ENCODE data around the gene DNAJC22. TPM values are rescaled to one million over a fixed set of nuclear protein-coding genes. Genes with fewer than 3 reads are reported as not detected.

Gene DNAJC22
- total RNA-seq, 1 experiment from 2014 or later: 27.7 TPM

DNA sequence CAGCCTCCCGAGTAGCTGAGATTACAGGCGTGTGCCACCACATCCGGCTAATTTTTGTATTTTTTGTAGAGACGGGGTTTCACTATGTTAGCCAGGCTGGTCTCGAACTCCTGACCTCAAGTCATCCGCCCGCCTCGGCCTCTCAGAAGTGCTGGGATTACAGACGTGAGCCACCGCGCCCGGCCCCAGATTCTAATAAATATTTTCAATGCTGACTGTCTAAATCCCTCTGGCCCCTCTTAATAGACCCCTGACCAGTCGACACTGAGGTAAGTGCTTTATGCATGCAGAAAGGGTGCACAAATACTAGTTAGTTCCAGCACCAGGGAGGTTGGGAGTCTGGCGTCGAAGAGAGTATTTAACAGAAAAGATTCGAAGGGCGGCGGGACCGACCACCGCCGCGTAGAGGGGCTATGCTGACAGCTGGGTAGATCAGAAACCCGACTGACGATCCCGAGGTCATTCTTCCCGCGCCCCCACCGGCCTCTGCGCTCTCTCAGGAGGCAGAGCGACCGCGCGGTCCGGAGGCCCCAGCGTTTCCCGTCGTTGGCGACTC is 19.5 kb downstream of the DNAJC22 start:
- ChIA-PET CTCF (interaction anchor here (1.0 to 2.6 kb wide), 7 partner anchors 8 to 187 kb away, joined by 4 to 28 read pairs (median 8); no protein-coding TSS in a partner anchor), RAD21 (ENCODE audit: low non-redundant PET in 1 of 2, low total read pairs in 2 of 2, uncharacterized antibody in 2 of 2, unreplicated experiment in 2 of 2) (interaction anchor here (0.6 to 1.7 kb wide), 6 partner anchors 8 to 166 kb away, joined by 3 to 7 read pairs (median 4); no protein-coding TSS in a partner anchor), POLR2A (interaction anchor here (0.9 to 1.9 kb wide), 15 partner anchors 8 to 232 kb away, joined by 3 to 16 read pairs (median 5); partner anchors contain the start of gene TROAP)
- DNase-seq (ENCODE audit: low read depth, low spot score): no peak
- peak; percentile 28 for ATAC-seq
- Histone ChIP-seq H3K9ac (ENCODE audit: low read length) (peak overlapping the region; percentile 92), H3K4me1 (ENCODE audit: control insufficient read depth in 1 of 2, insufficient read depth in 2 of 2, low read length in 2 of 2) (peaks cover 38 to 52% of the 10 kb centered on the region in 2 experiments), H3K36me3 (ENCODE audit: control insufficient read depth in 1 of 2, insufficient read depth in 2 of 2, low read length in 2 of 2) (no peaks in the 10 kb centered on the region), H3K27ac (ENCODE audit: low read depth, low read length) (peak overlapping the region; percentile 99), H3K79me2 (ENCODE audit: insufficient read depth, low read length) (peaks cover 45% of the 10 kb centered on the region), H3K9me2 (ENCODE audit: insufficient read depth) (no peaks in the 10 kb centered on the region), H3K9me3 (ENCODE audit: control insufficient read depth in 1 of 2, insufficient read depth in 1 of 2, low read depth in 1 of 2, low read length in 2 of 2) (no peaks in the 10 kb centered on the region), H3K27me3 (ENCODE audit: insufficient read depth, low read length) (no peaks in the 10 kb centered on the region), H3K4me2 (ENCODE audit: low read length) (peak overlapping the region; percentile 71), H3K4me3 (replicated peaks in 1 of 2; ENCODE audit: low read depth in 1 of 2, low read length in 2 of 2) (peak overlapping the region; percentile 65 to 71), H4K20me1 (ENCODE audit: insufficient read depth) (peaks cover 5% of the 10 kb centered on the region; the same call in 1 of the 2 replicates), H2AFZ (ENCODE audit: low read depth, low read length, poor library complexity, severe bottlenecking) (no peak overlapping the region)
- no TSS peak for BruUV-seq (replicated peaks)
- intact Hi-C loops (cut with micrococcal nuclease): loop anchor here (2.0 kb wide), 1 partner anchor 149 kb away; no protein-coding TSS in a partner anchor
- no peak for TF ChIP-seq JUND (IDR thresholded peaks at IDR 0.05)
- no peak for TF ChIP-seq EGR1 (IDR thresholded peaks at IDR 0.05; ENCODE audit: low read depth)
- TF ChIP-seq, protein P1, sequence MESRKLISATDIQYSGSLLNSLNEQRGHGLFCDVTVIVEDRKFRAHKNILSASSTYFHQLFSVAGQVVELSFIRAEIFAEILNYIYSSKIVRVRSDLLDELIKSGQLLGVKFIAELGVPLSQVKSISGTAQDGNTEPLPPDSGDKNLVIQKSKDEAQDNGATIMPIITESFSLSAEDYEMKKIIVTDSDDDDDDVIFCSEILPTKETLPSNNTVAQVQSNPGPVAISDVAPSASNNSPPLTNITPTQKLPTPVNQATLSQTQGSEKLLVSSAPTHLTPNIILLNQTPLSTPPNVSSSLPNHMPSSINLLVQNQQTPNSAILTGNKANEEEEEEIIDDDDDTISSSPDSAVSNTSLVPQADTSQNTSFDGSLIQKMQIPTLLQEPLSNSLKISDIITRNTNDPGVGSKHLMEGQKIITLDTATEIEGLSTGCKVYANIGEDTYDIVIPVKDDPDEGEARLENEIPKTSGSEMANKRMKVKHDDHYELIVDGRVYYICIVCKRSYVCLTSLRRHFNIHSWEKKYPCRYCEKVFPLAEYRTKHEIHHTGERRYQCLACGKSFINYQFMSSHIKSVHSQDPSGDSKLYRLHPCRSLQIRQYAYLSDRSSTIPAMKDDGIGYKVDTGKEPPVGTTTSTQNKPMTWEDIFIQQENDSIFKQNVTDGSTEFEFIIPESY (IDR thresholded peaks at IDR 0.05; ENCODE audit: extremely low read depth, insufficient replicate concordance, low read length): no peak
- no peak for TF ChIP-seq ZFX (IDR thresholded peaks at IDR 0.05)
- no peak for TF ChIP-seq CBX3 (IDR thresholded peaks at IDR 0.05; ENCODE audit: low read depth)
- TF ChIP-seq SIN3A (IDR thresholded peaks at IDR 0.05; ENCODE audit: low read depth): no peak
- TF ChIP-seq RAD21 (IDR thresholded peaks at IDR 0.05; ENCODE audit: low read depth): no peak
- no peak for TF ChIP-seq ELF1 (IDR thresholded peaks at IDR 0.05; ENCODE audit: borderline replicate concordance, low read depth)
- TF ChIP-seq, protein P2, sequence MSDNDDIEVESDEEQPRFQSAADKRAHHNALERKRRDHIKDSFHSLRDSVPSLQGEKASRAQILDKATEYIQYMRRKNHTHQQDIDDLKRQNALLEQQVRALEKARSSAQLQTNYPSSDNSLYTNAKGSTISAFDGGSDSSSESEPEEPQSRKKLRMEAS (IDR thresholded peaks at IDR 0.05): no peak; the same call in 1 of the 2 replicates
- no peak for TF ChIP-seq POLR2AphosphoS5 (IDR thresholded peaks at IDR 0.05; ENCODE audit: low read depth, low read length)
- TF ChIP-seq FOSL1 (IDR thresholded peaks at IDR 0.05; ENCODE audit: low read depth): no peak
- TF ChIP-seq EZH2 (IDR thresholded peaks at IDR 0.05): no peak
- no peak for TF ChIP-seq ZNF274 (IDR thresholded peaks at IDR 0.05; ENCODE audit: low read depth, low read length)
- TF ChIP-seq, protein P3, sequence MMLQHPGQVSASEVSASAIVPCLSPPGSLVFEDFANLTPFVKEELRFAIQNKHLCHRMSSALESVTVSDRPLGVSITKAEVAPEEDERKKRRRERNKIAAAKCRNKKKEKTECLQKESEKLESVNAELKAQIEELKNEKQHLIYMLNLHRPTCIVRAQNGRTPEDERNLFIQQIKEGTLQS (IDR thresholded peaks at IDR 0.05): no peak
- TF ChIP-seq SRF (IDR thresholded peaks at IDR 0.05; ENCODE audit: low read depth): no peak
- TF ChIP-seq YY1 (IDR thresholded peaks at IDR 0.05; ENCODE audit: extremely low read depth, insufficient replicate concordance, low read depth, low read length): no peak
- TF ChIP-seq, protein P4, sequence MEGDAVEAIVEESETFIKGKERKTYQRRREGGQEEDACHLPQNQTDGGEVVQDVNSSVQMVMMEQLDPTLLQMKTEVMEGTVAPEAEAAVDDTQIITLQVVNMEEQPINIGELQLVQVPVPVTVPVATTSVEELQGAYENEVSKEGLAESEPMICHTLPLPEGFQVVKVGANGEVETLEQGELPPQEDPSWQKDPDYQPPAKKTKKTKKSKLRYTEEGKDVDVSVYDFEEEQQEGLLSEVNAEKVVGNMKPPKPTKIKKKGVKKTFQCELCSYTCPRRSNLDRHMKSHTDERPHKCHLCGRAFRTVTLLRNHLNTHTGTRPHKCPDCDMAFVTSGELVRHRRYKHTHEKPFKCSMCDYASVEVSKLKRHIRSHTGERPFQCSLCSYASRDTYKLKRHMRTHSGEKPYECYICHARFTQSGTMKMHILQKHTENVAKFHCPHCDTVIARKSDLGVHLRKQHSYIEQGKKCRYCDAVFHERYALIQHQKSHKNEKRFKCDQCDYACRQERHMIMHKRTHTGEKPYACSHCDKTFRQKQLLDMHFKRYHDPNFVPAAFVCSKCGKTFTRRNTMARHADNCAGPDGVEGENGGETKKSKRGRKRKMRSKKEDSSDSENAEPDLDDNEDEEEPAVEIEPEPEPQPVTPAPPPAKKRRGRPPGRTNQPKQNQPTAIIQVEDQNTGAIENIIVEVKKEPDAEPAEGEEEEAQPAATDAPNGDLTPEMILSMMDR (IDR thresholded peaks at IDR 0.05 in 2 of 3, conservative IDR thresholded peaks at IDR 0.05 in 1 of 3; ENCODE audit: borderline replicate concordance in 1 of 3, insufficient read depth in 1 of 3, low read depth in 2 of 3, low read length in 2 of 3): no peak; a peak in 1 of 6 replicates
- no peak for TF ChIP-seq SP1 (IDR thresholded peaks at IDR 0.05; ENCODE audit: low read depth)
